Esophagus squamous epithelium (tissue), 4 donors: Measurements from ENCODE around the gene ADRA1B.

Experiments
- CTCF ChIP-seq, 6 experiments: fragments of 450-650 bp in 4 of 6; fragments of 200-600 bp in 2 of 6; sonication (generic) in 2 of 6; IDR thresholded peaks; one replicate each; pipeline ENCODE4 v1.5.1; 2016 to 2019; ENCODE audit warnings: antibody characterized with exemption in 6 of 6, mild to moderate bottlenecking in 4 of 6, moderate library complexity in 4 of 6
- POLR2A ChIP-seq, 4 donors: fragments of 450-650 bp; IDR thresholded peaks; one replicate each; pipeline ENCODE4 v1.6.1; 2017; ENCODE audit warnings: antibody characterized with exemption in 4 of 4, mild to moderate bottlenecking in 4 of 4, moderate library complexity in 3 of 4

GRCh38 chr5:159905496-159905895, 10.8 kb upstream of the ADRA1B start:
- TF ChIP-seq POLR2A (IDR thresholded peaks at IDR 0.05), result no peak
- no peak for TF ChIP-seq CTCF (IDR thresholded peaks at IDR 0.05)
